ENCODE results near the gene IFNB1. TPM values are rescaled to one million over a fixed set of nuclear protein-coding genes. Genes with fewer than 3 reads are reported as not detected.

Gene IFNB1
- total and polyA plus RNA-seq, 11 donors: not detected

DNA sequence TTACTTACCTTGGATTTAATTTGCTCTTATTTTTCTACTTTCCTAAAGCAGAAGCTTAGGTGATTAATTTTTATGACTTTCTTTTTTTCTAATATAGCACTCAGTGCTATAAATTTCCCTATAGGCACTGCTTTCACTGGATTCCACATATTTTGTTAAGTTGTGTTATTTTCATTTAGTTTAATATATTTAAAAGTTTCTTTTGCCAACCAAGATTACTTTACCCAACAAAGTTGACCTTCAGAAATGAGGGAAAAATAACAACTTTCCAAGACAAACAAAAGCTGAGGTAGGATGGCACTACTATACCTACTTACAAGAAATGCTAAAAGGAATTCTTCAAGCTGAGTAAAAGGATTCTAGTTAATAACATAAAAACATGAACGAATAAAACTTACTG lies 8.8 kb upstream of the IFNB1 start:
- no peaks in the 10 kb centered on the region for H3K27me3 ChIP-seq
- no peak overlapping the region for H3K4me3 ChIP-seq
- no peak overlapping the region for H3K27ac ChIP-seq
- WGBS, 4 donors: 94 to 97% (median 95%) methylated on average over 1 of the region's 1 CpG
- ATAC-seq: no peak
- H3K36me3 ChIP-seq: no peaks in the 10 kb centered on the region
- intact Hi-C loops (cut with DNase I): no loop called here
- TF ChIP-seq, protein P1, sequence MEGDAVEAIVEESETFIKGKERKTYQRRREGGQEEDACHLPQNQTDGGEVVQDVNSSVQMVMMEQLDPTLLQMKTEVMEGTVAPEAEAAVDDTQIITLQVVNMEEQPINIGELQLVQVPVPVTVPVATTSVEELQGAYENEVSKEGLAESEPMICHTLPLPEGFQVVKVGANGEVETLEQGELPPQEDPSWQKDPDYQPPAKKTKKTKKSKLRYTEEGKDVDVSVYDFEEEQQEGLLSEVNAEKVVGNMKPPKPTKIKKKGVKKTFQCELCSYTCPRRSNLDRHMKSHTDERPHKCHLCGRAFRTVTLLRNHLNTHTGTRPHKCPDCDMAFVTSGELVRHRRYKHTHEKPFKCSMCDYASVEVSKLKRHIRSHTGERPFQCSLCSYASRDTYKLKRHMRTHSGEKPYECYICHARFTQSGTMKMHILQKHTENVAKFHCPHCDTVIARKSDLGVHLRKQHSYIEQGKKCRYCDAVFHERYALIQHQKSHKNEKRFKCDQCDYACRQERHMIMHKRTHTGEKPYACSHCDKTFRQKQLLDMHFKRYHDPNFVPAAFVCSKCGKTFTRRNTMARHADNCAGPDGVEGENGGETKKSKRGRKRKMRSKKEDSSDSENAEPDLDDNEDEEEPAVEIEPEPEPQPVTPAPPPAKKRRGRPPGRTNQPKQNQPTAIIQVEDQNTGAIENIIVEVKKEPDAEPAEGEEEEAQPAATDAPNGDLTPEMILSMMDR (IDR thresholded peaks at IDR 0.05): no peak
- TF ChIP-seq POLR2A (IDR thresholded peaks at IDR 0.05): no peak
- peaks cover 0 to 17% (median 3%) of the 10 kb centered on the region in 12 donors for H3K4me1 ChIP-seq
- no peak for DNase-seq
- peaks cover 0 to 22% (median 2%) of the 10 kb centered on the region in 12 donors for H3K9me3 ChIP-seq

DNA sequence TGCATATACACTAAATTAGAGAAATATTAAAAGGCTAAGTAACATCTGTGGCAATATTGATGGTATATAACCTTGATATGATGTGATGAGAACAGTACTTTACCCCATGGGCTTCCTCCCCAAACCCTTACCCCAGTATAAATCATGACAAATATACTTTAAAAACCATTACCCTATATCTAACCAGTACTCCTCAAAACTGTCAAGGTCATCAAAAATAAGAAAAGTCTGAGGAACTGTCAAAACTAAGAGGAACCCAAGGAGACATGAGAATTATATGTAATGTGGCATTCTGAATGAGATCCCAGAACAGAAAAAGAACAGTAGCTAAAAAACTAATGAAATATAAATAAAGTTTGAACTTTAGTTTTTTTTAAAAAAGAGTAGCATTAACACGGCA lies 7.3 kb upstream of the IFNB1 start:
- Histone ChIP-seq H3K4me3 (no peak overlapping the region), H3K36me3 (no peaks in the 10 kb centered on the region), H3K27me3 (no peaks in the 10 kb centered on the region), H3K9me3 (peaks cover 0 to 22% (median 2%) of the 10 kb centered on the region in 12 donors), H3K4me1 (peaks cover 0 to 25% (median 5%) of the 10 kb centered on the region in 12 donors), H3K27ac (no peak overlapping the region)
- ATAC-seq: no peak
- no peak for DNase-seq
- intact Hi-C loops (cut with DNase I): no loop called here
- TF ChIP-seq POLR2A (IDR thresholded peaks at IDR 0.05): no peak
- TF ChIP-seq, protein P1 (IDR thresholded peaks at IDR 0.05): no peak
- WGBS, 4 donors: 84 to 93% (median 87%) methylated on average over 1 of the region's 1 CpG

DNA sequence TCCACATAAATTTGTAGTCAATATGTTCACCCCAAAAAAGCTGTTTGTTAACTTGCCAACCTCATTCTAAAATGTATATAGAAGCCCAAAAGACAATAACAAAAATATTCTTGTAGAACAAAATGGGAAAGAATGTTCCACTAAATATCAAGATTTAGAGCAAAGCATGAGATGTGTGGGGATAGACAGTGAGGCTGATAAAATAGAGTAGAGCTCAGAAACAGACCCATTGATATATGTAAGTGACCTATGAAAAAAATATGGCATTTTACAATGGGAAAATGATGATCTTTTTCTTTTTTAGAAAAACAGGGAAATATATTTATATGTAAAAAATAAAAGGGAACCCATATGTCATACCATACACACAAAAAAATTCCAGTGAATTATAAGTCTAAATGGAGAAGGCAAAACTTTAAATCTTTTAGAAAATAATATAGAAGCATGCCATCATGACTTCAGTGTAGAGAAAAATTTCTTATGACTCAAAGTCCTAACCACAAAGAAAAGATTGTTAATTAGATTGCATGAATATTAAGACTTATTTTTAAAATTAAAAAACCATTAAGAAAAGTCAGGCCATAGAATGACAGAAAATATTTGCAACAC lies 6.6 kb upstream of the IFNB1 start:
- Histone ChIP-seq H3K4me1 (peaks cover 0 to 25% (median 5%) of the 10 kb centered on the region in 12 donors), H3K4me3 (no peak overlapping the region), H3K27me3 (no peaks in the 10 kb centered on the region), H3K27ac (no peak overlapping the region), H3K36me3 (no peaks in the 10 kb centered on the region), H3K9me3 (peaks cover 0 to 22% (median 2%) of the 10 kb centered on the region in 12 donors)
- ATAC-seq: no peak
- no peak for TF ChIP-seq POLR2A (IDR thresholded peaks at IDR 0.05)
- TF ChIP-seq, protein P1 (IDR thresholded peaks at IDR 0.05): no peak
- intact Hi-C loops (cut with DNase I): no loop called here
- DNase-seq: no peak

DNA sequence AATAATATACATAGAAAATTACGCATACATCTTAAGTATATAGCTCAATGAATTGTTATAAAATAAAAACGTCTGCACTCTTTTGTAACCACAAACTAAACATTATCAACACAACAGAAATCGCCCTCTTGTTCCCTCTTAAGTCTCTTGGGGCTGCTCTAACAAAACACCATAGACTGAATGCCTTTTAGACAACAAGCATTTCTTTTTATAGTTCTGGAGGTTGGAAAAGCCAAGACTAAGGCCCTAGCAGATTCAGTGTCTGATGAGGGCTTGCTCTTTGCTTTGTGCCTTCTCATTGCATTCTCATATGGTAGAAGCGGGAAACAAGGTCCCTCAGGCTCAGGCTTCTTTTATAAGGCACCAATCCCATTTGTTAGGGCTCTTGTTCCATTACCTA lies 4.9 kb upstream of the IFNB1 start:
- no peak overlapping the region for H3K4me3 ChIP-seq
- no peaks in the 10 kb centered on the region for H3K36me3 ChIP-seq
- intact Hi-C loops (cut with DNase I): no loop called here
- 38 to 51% (median 48%) methylated on average over 4 of the region's 4 CpGs for WGBS, 4 donors
- no peaks in the 10 kb centered on the region for H3K27me3 ChIP-seq
- peaks cover 0 to 22% (median 2%) of the 10 kb centered on the region in 12 donors for H3K9me3 ChIP-seq
- no peak for TF ChIP-seq POLR2A (IDR thresholded peaks at IDR 0.05)
- TF ChIP-seq, protein P1 (IDR thresholded peaks at IDR 0.05): no peak
- ATAC-seq (peak in 2 of 4 donors; percentile 45 to 85), DNase-seq (no peak)
- H3K4me1 ChIP-seq: peaks cover 0 to 25% (median 5%) of the 10 kb centered on the region in 12 donors
- peak overlapping the region in 4 of 12 donors; percentile 11 to 72 (median 24) for H3K27ac ChIP-seq

Data from heart left ventricle (tissue), 16 donors.